ENCODE data around the gene MAG. TPM values are rescaled to one million over a fixed set of nuclear protein-coding genes. Genes with fewer than 3 reads are reported as not detected.
"Not testable (repeated sequence)": the region's sequence is repeated elsewhere in the genome, so short reads cannot be mapped to it uniquely, and the experiment has no call there.

MAG gene
- total RNA-seq, 1 experiment from 2014 or later = not detected

- no peak for DNase-seq (ENCODE audit: extremely low read depth, low read depth)
Observed at GRCh38 chr19:35355791-35356460, 64.0 kb downstream of the MAG start.

DNA sequence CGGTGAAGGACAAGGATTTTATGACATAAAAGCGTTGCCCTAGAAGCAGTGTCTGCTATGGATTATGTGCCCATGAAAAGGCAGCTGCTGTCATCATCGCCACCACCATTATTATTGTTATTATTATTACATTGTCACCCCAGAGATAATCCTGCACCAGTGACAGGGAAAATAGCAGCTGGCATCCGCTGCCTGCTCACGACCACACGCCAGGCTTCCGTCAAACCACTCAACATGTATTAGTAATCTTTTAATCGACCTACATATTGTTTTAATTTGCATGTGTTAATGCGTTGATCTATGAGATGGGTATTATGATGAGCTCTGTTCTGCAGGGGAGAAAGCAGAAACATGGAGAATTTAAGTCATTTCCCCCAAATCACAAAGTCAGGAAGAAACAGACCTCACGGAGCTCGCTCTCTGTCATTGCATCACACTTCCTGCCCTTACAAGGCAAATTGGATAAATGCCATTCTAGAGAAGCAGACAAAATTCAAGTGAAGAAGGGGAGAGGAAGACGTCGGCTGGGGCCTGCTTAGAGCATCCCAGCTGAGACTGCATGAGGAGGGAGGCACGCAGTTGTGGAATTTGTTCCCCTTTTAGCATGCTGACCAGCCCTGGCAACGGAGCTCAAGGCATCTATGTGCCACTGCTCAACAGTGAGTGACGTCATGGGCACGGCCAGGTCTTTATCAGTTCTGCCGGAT, 66.1 kb downstream of the MAG start, which contains the start of gene FFAR3:
TSS of gene FFAR3 (plus strand) at position 594 of the 707 bp plus-strand sequence. CDS start 431 bp downstream, outside the sequence.
- DNase-seq (ENCODE audit: extremely low read depth, low read depth) = no peak

DNA sequence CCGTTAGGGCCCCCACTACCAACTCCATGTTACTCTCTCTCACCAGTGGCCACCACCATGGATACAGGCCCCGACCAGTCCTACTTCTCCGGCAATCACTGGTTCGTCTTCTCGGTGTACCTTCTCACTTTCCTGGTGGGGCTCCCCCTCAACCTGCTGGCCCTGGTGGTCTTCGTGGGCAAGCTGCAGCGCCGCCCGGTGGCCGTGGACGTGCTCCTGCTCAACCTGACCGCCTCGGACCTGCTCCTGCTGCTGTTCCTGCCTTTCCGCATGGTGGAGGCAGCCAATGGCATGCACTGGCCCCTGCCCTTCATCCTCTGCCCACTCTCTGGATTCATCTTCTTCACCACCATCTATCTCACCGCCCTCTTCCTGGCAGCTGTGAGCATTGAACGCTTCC, 66.9 kb downstream of the MAG start:
- DNase-seq (ENCODE audit: extremely low read depth, low read depth) = not testable (repeated sequence)

- DNase-seq (ENCODE audit: extremely low read depth, low read depth) = not testable (repeated sequence)
Observed at GRCh38 chr19:35359395-35359794, 67.4 kb downstream of the MAG start.

DNA sequence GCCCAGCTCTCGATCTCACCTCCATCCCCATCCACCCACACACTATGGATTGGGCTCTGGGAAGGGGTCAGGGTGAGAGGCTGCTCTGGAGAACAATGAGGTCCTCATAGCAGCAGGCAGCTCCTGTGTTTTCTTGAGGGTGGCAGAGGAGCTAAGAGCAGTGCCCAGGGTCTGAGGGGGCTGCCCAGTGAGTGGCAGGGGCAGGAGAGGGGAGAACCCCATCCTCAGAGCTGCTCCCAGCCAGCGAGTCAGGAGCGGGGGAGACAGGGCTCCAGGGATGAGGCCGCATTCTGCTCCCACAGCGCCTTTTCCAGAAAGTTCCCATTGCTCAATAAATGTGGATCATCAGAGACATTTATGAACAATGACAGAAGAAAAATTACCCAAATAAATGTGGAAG, 68.1 kb downstream of the MAG start:
- not testable (repeated sequence) for DNase-seq (ENCODE audit: extremely low read depth, low read depth)

GRCh38 chr19:35360880-35361420, 69.0 kb downstream of the MAG start:
- DNase-seq (ENCODE audit: extremely low read depth, low read depth) = no peak

DNA sequence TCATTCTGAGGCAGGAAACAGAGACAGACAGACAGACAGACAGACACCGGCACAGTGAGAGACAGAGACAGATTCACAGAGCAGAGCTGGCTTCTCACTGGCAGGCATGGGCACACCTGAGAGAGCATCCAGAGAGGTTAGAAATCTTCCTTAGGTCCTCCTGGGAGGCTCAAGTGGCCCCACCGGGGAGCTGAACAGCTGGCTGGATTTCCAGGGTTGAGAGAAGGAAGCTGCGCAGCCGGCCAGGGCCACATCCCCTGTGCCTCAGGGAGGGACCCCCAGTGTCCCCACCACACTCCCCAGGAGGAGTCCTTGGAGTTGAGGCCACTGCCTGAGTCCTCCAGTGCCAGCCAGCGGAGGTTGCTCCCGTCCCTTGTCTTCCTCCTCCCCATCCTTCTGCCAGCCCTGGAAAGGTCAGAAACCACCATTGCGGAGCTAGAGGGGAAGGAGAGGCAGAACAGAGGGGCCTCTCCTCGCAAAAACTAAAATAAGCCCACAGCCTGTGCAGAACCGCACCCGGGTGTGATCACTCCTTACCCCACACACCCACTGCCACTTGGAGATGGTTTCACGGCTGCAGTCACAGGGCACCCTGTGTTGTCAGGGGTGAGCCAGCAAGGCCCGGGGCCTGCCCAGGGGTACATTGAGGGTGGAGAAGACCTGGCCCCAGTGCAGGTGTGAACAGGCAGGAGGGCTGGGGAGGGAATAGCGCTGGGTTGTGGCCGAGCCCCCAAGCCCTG, 70.5 kb downstream of the MAG start:
- DNase-seq (ENCODE audit: extremely low read depth, low read depth) = no peak

GRCh38 chr19:35363001-35363590, 71.1 kb downstream of the MAG start:
- no peak for DNase-seq (ENCODE audit: extremely low read depth, low read depth)

Other genes starting within 250 kb of the MAG start
- not detected in 2 replicates for gene FXYD3, start 176.3 kb upstream of the MAG start, total RNA-seq (2014; rRNA removed; shearing (Covaris generic))
- gene LGI4, start 157.1 kb upstream of the MAG start, total RNA-seq (2014; rRNA removed; shearing (Covaris generic)) = 0.12 TPM in 1 of 2 replicates, not detected in the other
- not detected in 2 replicates for gene FXYD1, start 153.3 kb upstream of the MAG start, total RNA-seq (2014; rRNA removed; shearing (Covaris generic))
- gene FXYD7, start 148.9 kb upstream of the MAG start, total RNA-seq (2014; rRNA removed; shearing (Covaris generic)) = not detected in 2 replicates
- gene FXYD5, start 137.4 kb upstream of the MAG start, total RNA-seq (2014; rRNA removed; shearing (Covaris generic)) = 104 TPM in 2 replicates
- gene FAM187B, start 63.4 kb upstream of the MAG start, total RNA-seq (2014; rRNA removed; shearing (Covaris generic)) = not detected in 2 replicates
- gene LSR, start 43.2 kb upstream of the MAG start, total RNA-seq (2014; rRNA removed; shearing (Covaris generic)) = 0.10 and 0.63 TPM in 2 replicates
- 42.8 and 43.9 TPM in 2 replicates for gene USF2, start 23.2 kb upstream of the MAG start, total RNA-seq (2014; rRNA removed; shearing (Covaris generic))
- gene HAMP, start 9.6 kb upstream of the MAG start, total RNA-seq (2014; rRNA removed; shearing (Covaris generic)) = not detected in 2 replicates
- not detected in 2 replicates for gene CD22, start 37.0 kb downstream of the MAG start, total RNA-seq (2014; rRNA removed; shearing (Covaris generic))
- not detected in 2 replicates for gene FFAR1, start 55.7 kb downstream of the MAG start, total RNA-seq (2014; rRNA removed; shearing (Covaris generic))
- gene FFAR3, start 66.3 kb downstream of the MAG start, total RNA-seq (2014; rRNA removed; shearing (Covaris generic)) = not detected in 2 replicates
- gene GPR42, start 78.9 kb downstream of the MAG start, total RNA-seq (2014; rRNA removed; shearing (Covaris generic)) = not detected in 2 replicates
- gene FFAR2, start 156.1 kb downstream of the MAG start, total RNA-seq (2014; rRNA removed; shearing (Covaris generic)) = not detected in 2 replicates
- not detected in 2 replicates for gene KRTDAP, start 198.3 kb downstream of the MAG start, total RNA-seq (2014; rRNA removed; shearing (Covaris generic))
- 0.40 TPM in 1 of 2 replicates, not detected in the other for gene DMKN, start 221.5 kb downstream of the MAG start, total RNA-seq (2014; rRNA removed; shearing (Covaris generic))
- not detected in 2 replicates for gene SBSN, start 236.2 kb downstream of the MAG start, total RNA-seq (2014; rRNA removed; shearing (Covaris generic))
- gene GAPDHS, start 241.3 kb downstream of the MAG start, total RNA-seq (2014; rRNA removed; shearing (Covaris generic)) = not detected in 2 replicates